ENCODE measurements around the gene ZNF431. TPM values are rescaled to one million over a fixed set of nuclear protein-coding genes. Genes with fewer than 3 reads are reported as not detected.

Gene ZNF431
- total and polyA plus RNA-seq, 3 donors from 2014 or later, result 12.8 to 50.0 (median 49.4) TPM

DNA sequence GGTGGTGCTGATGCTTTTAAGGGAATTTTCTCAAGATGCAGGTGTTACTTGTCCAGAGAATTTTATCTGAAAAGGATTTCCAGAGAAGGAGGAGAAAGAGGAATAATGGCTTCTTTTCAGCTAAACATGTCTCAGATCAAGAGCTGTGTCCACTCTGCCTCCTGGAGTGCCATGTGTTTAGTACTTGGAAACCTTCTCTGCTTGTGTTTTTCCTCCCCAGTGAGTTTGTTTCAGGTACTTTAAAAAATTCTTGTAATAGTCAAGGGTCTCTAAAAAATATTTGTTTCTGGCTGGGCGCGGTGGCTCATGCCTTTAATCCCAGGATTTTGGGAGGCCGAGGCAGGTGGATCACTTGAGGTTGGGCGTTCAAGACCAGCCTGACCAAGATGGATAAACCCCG lies 22.7 kb downstream of the ZNF431 start:
- DNase-seq, result no peak
- 95 to 98% methylated on average over 5 of the region's 5 CpGs for WGBS, 2 donors
- H3K4me1 ChIP-seq, result no peaks in the 10 kb centered on the region

DNA sequence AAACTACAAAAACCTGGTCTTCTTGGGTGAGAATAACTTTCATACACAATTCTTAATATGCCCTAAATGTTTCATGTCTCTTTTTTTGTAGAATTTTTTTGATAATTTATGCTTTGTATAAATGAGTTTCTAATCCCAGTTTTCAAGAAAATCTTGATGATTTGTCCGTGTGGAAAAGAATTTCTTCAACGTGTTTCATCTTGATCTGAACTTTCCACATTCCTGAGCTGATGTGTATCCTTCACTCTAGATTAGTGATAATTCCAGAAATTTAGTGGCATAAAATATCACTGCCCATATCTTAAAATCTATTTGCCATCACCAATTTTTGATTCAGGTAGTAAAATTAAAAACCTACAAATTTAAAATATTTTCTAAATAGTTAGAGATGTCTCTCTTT lies 24.6 kb downstream of the ZNF431 start:
- intact Hi-C loops (cut with DNase I; ENCODE audit: low total_unique reads), result no loop called here
- H3K36me3 ChIP-seq (ENCODE audit: low read depth, missing control alignments), result no peaks in the 10 kb centered on the region

More for the DNA sequence above, 22.7 kb downstream of the ZNF431 start:
- H3K9me3 ChIP-seq, result no peaks in the 10 kb centered on the region
- H3K27ac ChIP-seq, result no peak overlapping the region
- intact Hi-C loops (cut with DNase I; ENCODE audit: low total_unique reads), result no loop called here
- no peaks in the 10 kb centered on the region for H3K27me3 ChIP-seq
- H3K36me3 ChIP-seq (ENCODE audit: low read depth, missing control alignments), result no peaks in the 10 kb centered on the region
- no peak for TF ChIP-seq POLR2A (IDR thresholded peaks at IDR 0.05)
- TF ChIP-seq, protein P1, sequence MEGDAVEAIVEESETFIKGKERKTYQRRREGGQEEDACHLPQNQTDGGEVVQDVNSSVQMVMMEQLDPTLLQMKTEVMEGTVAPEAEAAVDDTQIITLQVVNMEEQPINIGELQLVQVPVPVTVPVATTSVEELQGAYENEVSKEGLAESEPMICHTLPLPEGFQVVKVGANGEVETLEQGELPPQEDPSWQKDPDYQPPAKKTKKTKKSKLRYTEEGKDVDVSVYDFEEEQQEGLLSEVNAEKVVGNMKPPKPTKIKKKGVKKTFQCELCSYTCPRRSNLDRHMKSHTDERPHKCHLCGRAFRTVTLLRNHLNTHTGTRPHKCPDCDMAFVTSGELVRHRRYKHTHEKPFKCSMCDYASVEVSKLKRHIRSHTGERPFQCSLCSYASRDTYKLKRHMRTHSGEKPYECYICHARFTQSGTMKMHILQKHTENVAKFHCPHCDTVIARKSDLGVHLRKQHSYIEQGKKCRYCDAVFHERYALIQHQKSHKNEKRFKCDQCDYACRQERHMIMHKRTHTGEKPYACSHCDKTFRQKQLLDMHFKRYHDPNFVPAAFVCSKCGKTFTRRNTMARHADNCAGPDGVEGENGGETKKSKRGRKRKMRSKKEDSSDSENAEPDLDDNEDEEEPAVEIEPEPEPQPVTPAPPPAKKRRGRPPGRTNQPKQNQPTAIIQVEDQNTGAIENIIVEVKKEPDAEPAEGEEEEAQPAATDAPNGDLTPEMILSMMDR (IDR thresholded peaks at IDR 0.05), result no peak
- no peak overlapping the region for H3K4me3 ChIP-seq

DNA sequence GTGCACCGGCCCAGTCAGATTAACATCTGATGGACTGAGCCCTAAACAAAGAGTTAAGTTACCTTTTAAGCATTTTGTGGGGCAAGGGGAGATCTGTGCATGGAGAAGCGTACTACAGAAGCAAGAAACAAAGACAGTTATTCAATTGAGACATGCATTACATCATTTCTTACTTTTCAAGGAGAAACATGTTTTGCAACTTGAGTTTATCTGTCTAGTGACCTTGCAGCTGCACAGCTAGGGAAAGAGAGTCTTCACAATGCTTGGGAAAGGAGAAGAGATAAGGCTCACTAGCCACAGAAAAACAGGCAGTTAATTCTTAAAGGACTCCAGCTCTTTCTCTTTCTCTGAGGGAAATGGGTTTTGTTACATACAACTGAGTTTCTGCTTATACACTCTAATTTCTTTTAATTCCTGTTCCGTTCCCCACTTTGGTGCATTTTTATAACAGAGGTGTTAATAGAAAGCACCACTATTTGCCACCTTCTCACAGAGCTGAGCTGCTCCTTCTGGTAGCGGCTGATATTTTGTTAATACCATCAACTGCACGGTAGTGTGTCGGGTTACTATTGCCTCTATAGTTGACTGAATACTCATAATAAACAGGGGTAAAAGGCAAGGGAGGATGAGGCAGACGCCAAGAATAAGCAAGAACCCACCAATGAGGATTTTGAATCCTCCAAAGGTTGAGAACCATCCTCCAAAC lies 55.9 kb downstream of the ZNF431 start:
- peak; percentile 70 for DNase-seq
- intact Hi-C loops (cut with DNase I; ENCODE audit: low total_unique reads), result no loop called here
- Histone ChIP-seq H3K36me3 (ENCODE audit: low read depth, missing control alignments) (no peaks in the 10 kb centered on the region), H3K9me3 (no peaks in the 10 kb centered on the region), H3K27ac (peak overlapping the region; percentile 57 to 58), H3K4me3 (no peak overlapping the region), H3K4me1 (peaks cover 12% of the 10 kb centered on the region), H3K27me3 (no peaks in the 10 kb centered on the region)
- WGBS, 2 donors, result 29 to 36% methylated on average over 7 of the region's 7 CpGs
- TF ChIP-seq, protein P1 (IDR thresholded peaks at IDR 0.05), result peak in 1 of 3 experiments; percentile 3
- no peak for TF ChIP-seq POLR2A (IDR thresholded peaks at IDR 0.05)

More for the DNA sequence above, 24.6 kb downstream of the ZNF431 start:
- Histone ChIP-seq H3K27me3 (no peaks in the 10 kb centered on the region), H3K9me3 (no peaks in the 10 kb centered on the region), H3K27ac (no peak overlapping the region), H3K4me3 (no peak overlapping the region), H3K4me1 (no peaks in the 10 kb centered on the region)
- TF ChIP-seq, protein P1 (IDR thresholded peaks at IDR 0.05), result no peak
- TF ChIP-seq POLR2A (IDR thresholded peaks at IDR 0.05), result no peak
- 85% methylated on average over 2 of the region's 2 CpGs for WGBS, 2 donors
- DNase-seq, result no peak

DNA sequence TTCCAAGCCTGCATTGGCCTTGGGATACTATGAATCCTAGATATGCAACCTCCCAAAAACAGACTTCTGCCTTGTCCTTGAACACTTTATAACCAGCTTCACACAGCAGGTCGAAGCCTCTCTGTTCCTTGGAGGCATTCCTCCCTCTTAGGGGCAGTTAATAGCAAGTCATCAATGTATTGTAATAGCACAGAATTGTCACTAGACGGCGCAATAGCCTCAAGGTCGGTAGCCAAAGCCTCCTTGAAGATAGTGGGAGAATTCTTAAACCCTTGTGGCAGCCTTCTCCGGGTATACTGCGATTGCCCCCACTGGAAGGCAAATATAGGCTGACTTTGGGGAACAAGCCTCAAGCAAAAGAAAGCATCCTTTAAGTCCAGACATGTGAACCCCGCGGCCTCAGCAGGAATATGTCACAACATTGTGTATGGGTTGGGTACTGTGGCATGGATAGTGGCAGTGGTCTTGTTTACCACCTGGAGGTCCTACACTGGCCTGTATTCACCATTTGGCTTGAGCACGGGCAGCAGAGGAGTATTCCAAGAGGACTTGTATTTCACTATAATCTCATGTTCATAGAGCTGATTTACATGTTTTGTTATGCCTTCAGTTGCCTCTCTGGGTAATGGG lies 61.1 kb downstream of the ZNF431 start:
- Histone ChIP-seq H3K36me3 (ENCODE audit: low read depth, missing control alignments) (no peaks in the 10 kb centered on the region), H3K4me3 (no peak overlapping the region), H3K27ac (no peak overlapping the region), H3K9me3 (no peaks in the 10 kb centered on the region), H3K4me1 (peaks cover 11% of the 10 kb centered on the region), H3K27me3 (no peaks in the 10 kb centered on the region)
- TF ChIP-seq, protein P1 (IDR thresholded peaks at IDR 0.05), result peak; percentile 42 to 61 (median 59)
- no peak for TF ChIP-seq POLR2A (IDR thresholded peaks at IDR 0.05)
- WGBS, 2 donors, result 51 to 53% methylated on average over 9 of the region's 9 CpGs
- peak; percentile 41 for DNase-seq
- intact Hi-C loops (cut with DNase I; ENCODE audit: low total_unique reads), result no loop called here
